IPS DF 6.9 (cell line): ENCODE results near the gene ATG14.
"Not testable (repeated sequence)": the region's sequence is repeated elsewhere in the genome, so short reads cannot be mapped to it uniquely, and the experiment has no call there.

Experiments
- DNase-seq: peaks from one replicate; pipeline ENCODE4 v3.0.0-alpha.2; 2013; ENCODE audit warnings: low read depth, low spot score
- H3K27ac ChIP-seq: one replicate; pipeline ENCODE4 v1.5.1; 2013; ENCODE audit warnings: low read length, control low read depth
- H3K27me3 ChIP-seq: 2 replicates; pipeline ENCODE4 v1.6.1; 2013; ENCODE audit warnings: mild to moderate bottlenecking, low read length; ENCODE audit not compliant: control insufficient read depth, insufficient read depth
- H3K36me3 ChIP-seq: 2 replicates; pipeline ENCODE4 v1.6.1; 2013; ENCODE audit warnings: low read length; ENCODE audit not compliant: control insufficient read depth, insufficient read depth
- H3K4me1 ChIP-seq: 2 replicates; pipeline ENCODE4 v1.6.1; 2013; ENCODE audit warnings: low read length; ENCODE audit not compliant: control insufficient read depth, insufficient read depth
- H3K4me3 ChIP-seq: 2 replicates; pipeline ENCODE4 v1.5.1; 2013; ENCODE audit warnings: mild to moderate bottlenecking, low read length
- H3K9me3 ChIP-seq: 2 replicates; pipeline ENCODE4 v1.6.1; 2013; ENCODE audit warnings: low read length, inconsistent platforms; ENCODE audit not compliant: control insufficient read depth, insufficient read depth
- WGBS: extraction: QIAGEN DNeasy Blood & Tissue Kit; methylation state at CpG from one replicate; pipeline ENCODE4 v1.1.7; 2013; ENCODE audit warnings: mixed read lengths, missing lambda C conversion rate; ENCODE audit not compliant: insufficient read length, insufficient coverage; 5-methylcytosine and 5-hydroxymethylcytosine counted together

Gene ATG14

GRCh38 chr14:55353686-55354467 lies 57.8 kb downstream of the ATG14 start:
- Histone ChIP-seq H3K4me3 (no peak overlapping the region), H3K27me3 (no peaks in the 10 kb centered on the region), H3K36me3 (no peaks in the 10 kb centered on the region), H3K9me3 (no peaks in the 10 kb centered on the region), H3K27ac (no peak overlapping the region), H3K4me1 (peaks cover 3% of the 10 kb centered on the region; the same call in 1 of the 2 replicates)
- no peak for DNase-seq
- WGBS: no CpG with 5 or more reads among the region's 11 CpGs

GRCh38 chr14:55352201-55352600 lies 59.4 kb downstream of the ATG14 start:
- H3K27ac ChIP-seq: no peak overlapping the region
- no peaks in the 10 kb centered on the region for H3K27me3 ChIP-seq
- peaks cover 3% of the 10 kb centered on the region; the same call in 1 of the 2 replicates for H3K4me1 ChIP-seq
- H3K4me3 ChIP-seq: no peak overlapping the region
- H3K9me3 ChIP-seq: no peaks in the 10 kb centered on the region
- no peak for DNase-seq
- H3K36me3 ChIP-seq: no peaks in the 10 kb centered on the region
- no CpG with 5 or more reads among the region's 9 CpGs for WGBS

- Histone ChIP-seq H3K9me3 (no peaks in the 10 kb centered on the region), H3K4me1 (peaks cover 3% of the 10 kb centered on the region; the same call in 1 of the 2 replicates), H3K36me3 (no peaks in the 10 kb centered on the region), H3K27ac (no peak overlapping the region), H3K27me3 (no peaks in the 10 kb centered on the region), H3K4me3 (no peak overlapping the region)
- DNase-seq: no peak
- no CpG with 5 or more reads among the region's 9 CpGs for WGBS
These were observed 60.5 kb downstream of the ATG14 start for GRCh38 chr14:55351111-55351510.

- Histone ChIP-seq H3K4me1 (peaks cover 3% of the 10 kb centered on the region; the same call in 1 of the 2 replicates), H3K4me3 (no peak overlapping the region)
- no CpG with 5 or more reads among the region's 4 CpGs for WGBS
These were observed 61.2 kb downstream of the ATG14 start for GRCh38 chr14:55350461-55350860.

GRCh38 chr14:55349565-55349964 lies 62.1 kb downstream of the ATG14 start:
- 100% methylated on average over 1 of the region's 12 CpGs for WGBS
- Histone ChIP-seq H3K36me3 (no peaks in the 10 kb centered on the region), H3K9me3 (no peaks in the 10 kb centered on the region), H3K27me3 (no peaks in the 10 kb centered on the region), H3K4me1 (peaks cover 3% of the 10 kb centered on the region; the same call in 1 of the 2 replicates), H3K4me3 (no peak overlapping the region), H3K27ac (no peak overlapping the region)
- no peak for DNase-seq

More at GRCh38 chr14:55350461-55350860, 61.2 kb downstream of the ATG14 start:
- Histone ChIP-seq H3K9me3 (no peaks in the 10 kb centered on the region), H3K27me3 (no peaks in the 10 kb centered on the region), H3K27ac (no peak overlapping the region), H3K36me3 (no peaks in the 10 kb centered on the region)
- DNase-seq: no peak

GRCh38 chr14:55348766-55349453 lies 62.7 kb downstream of the ATG14 start:
- peaks cover 1% of the 10 kb centered on the region; the same call in 1 of the 2 replicates for H3K4me1 ChIP-seq
- no peaks in the 10 kb centered on the region for H3K9me3 ChIP-seq
- DNase-seq: no peak
- no CpG with 5 or more reads among the region's 4 CpGs for WGBS
- no peaks in the 10 kb centered on the region for H3K27me3 ChIP-seq
- H3K36me3 ChIP-seq: no peaks in the 10 kb centered on the region
- H3K27ac ChIP-seq: no peak overlapping the region
- H3K4me3 ChIP-seq: no peak overlapping the region

- H3K9me3 ChIP-seq: no peaks in the 10 kb centered on the region
- H3K4me1 ChIP-seq: peaks cover 1% of the 10 kb centered on the region; the same call in 1 of the 2 replicates
- H3K36me3 ChIP-seq: no peaks in the 10 kb centered on the region
- no peak overlapping the region for H3K4me3 ChIP-seq
- DNase-seq: no peak
- no CpG with 5 or more reads among the region's 3 CpGs for WGBS
- H3K27me3 ChIP-seq: no peaks in the 10 kb centered on the region
- H3K27ac ChIP-seq: no peak overlapping the region
These were observed 63.9 kb downstream of the ATG14 start for GRCh38 chr14:55347748-55348147.

GRCh38 chr14:55347040-55347439 lies 64.6 kb downstream of the ATG14 start:
- no peak for DNase-seq
- no peaks in the 10 kb centered on the region for H3K27me3 ChIP-seq
- H3K27ac ChIP-seq: no peak overlapping the region
- WGBS: no CpG with 5 or more reads among the region's 1 CpG
- H3K9me3 ChIP-seq: no peaks in the 10 kb centered on the region
- peaks cover 1% of the 10 kb centered on the region; the same call in 1 of the 2 replicates for H3K4me1 ChIP-seq
- H3K4me3 ChIP-seq: no peak overlapping the region
- no peaks in the 10 kb centered on the region for H3K36me3 ChIP-seq

- not testable (repeated sequence) for H3K4me1 ChIP-seq
These were observed 67.0 kb downstream of the ATG14 start for GRCh38 chr14:55344582-55345163.

GRCh38 chr14:55341781-55342180 lies 69.8 kb downstream of the ATG14 start:
- Histone ChIP-seq H3K9me3 (no peaks in the 10 kb centered on the region), H3K4me3 (no peak overlapping the region), H3K27me3 (no peaks in the 10 kb centered on the region), H3K27ac (no peak overlapping the region), H3K36me3 (no peaks in the 10 kb centered on the region), H3K4me1 (no peaks in the 10 kb centered on the region)
- no peak for DNase-seq
- no CpG with 5 or more reads among the region's 2 CpGs for WGBS

More at GRCh38 chr14:55344582-55345163, 67.0 kb downstream of the ATG14 start:
- not testable (repeated sequence) for H3K36me3 ChIP-seq, H3K9me3 ChIP-seq, H3K4me3 ChIP-seq, DNase-seq, H3K27ac ChIP-seq, H3K27me3 ChIP-seq
- WGBS: no CpG with 5 or more reads among the region's 6 CpGs
